Smooth muscle cell (in vitro differentiated cells): Measurements from ENCODE around the gene CDC16. TPM values are rescaled to one million over a fixed set of nuclear protein-coding genes. Genes with fewer than 3 reads are reported as not detected.

Experiments
- DNase-seq: peaks from one replicate; lab custom pipeline; 2025; ENCODE audit not compliant: unreplicated experiment; lab: John Stamatoyannopoulos, UW
- H2AFZ ChIP-seq: fragments of 200-600 bp; sonication (generic); 2 replicates; pipeline ENCODE4 v1.6.0; 2016; ENCODE audit warnings: antibody characterized with exemption, low read depth, mild to moderate bottlenecking
- H3F3A ChIP-seq: fragments of 200-600 bp; sonication (generic); 2 replicates; pipeline ENCODE4 v1.6.0; 2017; ENCODE audit warnings: antibody characterized with exemption, low read depth
- H3K27ac ChIP-seq: fragments of 200-600 bp; sonication (generic); 2 replicates; pipeline ENCODE4 v1.5.1; 2016; ENCODE audit warnings: low read depth, mild to moderate bottlenecking
- H3K27me3 ChIP-seq: fragments of 200-600 bp; sonication (generic); 2 replicates; pipeline ENCODE4 v1.6.1; 2016; ENCODE audit warnings: low read depth, mild to moderate bottlenecking
- H3K36me3 ChIP-seq: fragments of 200-600 bp; sonication (generic); 2 replicates; pipeline ENCODE4 v1.5.1; 2016; ENCODE audit warnings: low read depth
- H3K4me1 ChIP-seq: fragments of 200-600 bp; sonication (generic); 2 replicates; pipeline ENCODE4 v1.5.1; 2016; ENCODE audit warnings: low read depth
- H3K4me2 ChIP-seq: fragments of 200-600 bp; sonication (generic); 2 replicates; pipeline ENCODE4 v1.6.0; 2016; ENCODE audit warnings: mild to moderate bottlenecking
- H3K4me3 ChIP-seq: fragments of 200-600 bp; sonication (generic); 2 replicates; pipeline ENCODE4 v1.5.1; 2016; ENCODE audit warnings: mild to moderate bottlenecking
- H3K79me2 ChIP-seq: fragments of 200-600 bp; sonication (generic); 2 replicates; pipeline ENCODE4 v1.6.0; 2016; ENCODE audit warnings: low read depth, mild to moderate bottlenecking
- H3K9ac ChIP-seq: fragments of 200-600 bp; sonication (generic); 2 replicates; pipeline ENCODE4 v1.6.0; 2016; ENCODE audit warnings: low read depth
- H3K9me3 ChIP-seq: fragments of 200-600 bp; sonication (generic); replicated peaks from 2 replicates; pipeline ENCODE4 v1.5.1; 2016; ENCODE audit warnings: low read depth
- H4K20me1 ChIP-seq: fragments of 200-600 bp; sonication (generic); 2 replicates; pipeline ENCODE4 v1.6.0; 2016; ENCODE audit warnings: low read depth
- CTCF ChIP-seq: fragments of 200-600 bp; sonication (generic); IDR thresholded peaks from 2 replicates; pipeline ENCODE4 v1.5.1; 2017; ENCODE audit warnings: borderline replicate concordance, mild to moderate bottlenecking, antibody characterized with exemption; ENCODE audit not compliant: insufficient read depth, poor library complexity, severe bottlenecking
- WGBS: methylation state at CpG from one replicate; pipeline ENCODE4 v1.1.7; 2016; ENCODE audit warnings: low lambda C conversion rate; 5-methylcytosine and 5-hydroxymethylcytosine counted together
- polyA plus RNA-seq: library from polyadenylated mRNA; unstranded; fragments of >200 nt; fragmentation: Nextera tagmentation; extraction: Ambion mirVana; gene quantifications from 2 replicates; pipeline ENCODE4 v1.2.1, GENCODE V29; 2016
- total RNA-seq: library from RNA; depleted of rRNA; stranded (reverse); fragments of >200 nt; gene quantifications from 2 replicates; pipeline ENCODE4 v1.2.3, GENCODE V29; 2014

The CDC16 gene
- total and polyA plus RNA-seq, 2 experiments from 2014 or later: 31.5 to 43.8 TPM

GRCh38 chr13:114234266-114234644 is 442 bp upstream of the CDC16 start:
- peaks cover 6% of the 10 kb centered on the region for H3F3A ChIP-seq
- H3K4me3 ChIP-seq: peak overlapping the region; percentile 83
- peaks cover 17% of the 10 kb centered on the region for H3K4me1 ChIP-seq
- H4K20me1 ChIP-seq: peaks cover 16% of the 10 kb centered on the region
- TF ChIP-seq CTCF: no peak
- peaks cover 6% of the 10 kb centered on the region for H3K36me3 ChIP-seq
- H2AFZ ChIP-seq: peak overlapping the region; percentile 92
- 64% methylated on average over 4 of the region's 4 CpGs for WGBS
- no peaks in the 10 kb centered on the region for H3K27me3 ChIP-seq
- peak overlapping the region; percentile 89 for H3K4me2 ChIP-seq
- H3K9ac ChIP-seq: no peak overlapping the region
- DNase-seq: no peak
- H3K27ac ChIP-seq: no peak overlapping the region
- H3K9me3 ChIP-seq: no peaks in the 10 kb centered on the region
- H3K79me2 ChIP-seq: peaks cover 24% of the 10 kb centered on the region

- H3K9me3 ChIP-seq: no peaks in the 10 kb centered on the region
- no peak for DNase-seq
- H4K20me1 ChIP-seq: peaks cover 23% of the 10 kb centered on the region
- H3K9ac ChIP-seq: peak overlapping the region; percentile 80
- H3K27me3 ChIP-seq: no peaks in the 10 kb centered on the region
- peak overlapping the region; percentile 83 for H3K4me3 ChIP-seq
- H3F3A ChIP-seq: no peaks in the 10 kb centered on the region
- H3K4me2 ChIP-seq: peak overlapping the region; percentile 89
- H3K27ac ChIP-seq: no peak overlapping the region
- H3K79me2 ChIP-seq: peaks cover 24% of the 10 kb centered on the region
- WGBS: 25% methylated on average over 10 of the region's 10 CpGs
- peak overlapping the region; percentile 92 for H2AFZ ChIP-seq
- peaks cover 8% of the 10 kb centered on the region for H3K4me1 ChIP-seq
- no peak for TF ChIP-seq CTCF
- H3K36me3 ChIP-seq: peaks cover 19% of the 10 kb centered on the region
Observed at GRCh38 chr13:114235697-114236096, 1.0 kb downstream of the CDC16 start.

- TF ChIP-seq CTCF: no peak
- WGBS: 87% methylated on average over 4 of the region's 4 CpGs
Observed at GRCh38 chr13:114236227-114236626, 1.5 kb downstream of the CDC16 start.

GRCh38 chr13:114237415-114238112 is 2.9 kb downstream of the CDC16 start:
- WGBS: 92% methylated on average over 7 of the region's 7 CpGs
- H3K36me3 ChIP-seq: peaks cover 31% of the 10 kb centered on the region

More at GRCh38 chr13:114236227-114236626, 1.5 kb downstream of the CDC16 start:
- H3K27me3 ChIP-seq: no peaks in the 10 kb centered on the region
- no peaks in the 10 kb centered on the region for H3F3A ChIP-seq
- no peak for DNase-seq
- peak overlapping the region; percentile 80 for H3K9ac ChIP-seq
- peaks cover 8% of the 10 kb centered on the region for H3K4me1 ChIP-seq
- peaks cover 28% of the 10 kb centered on the region for H4K20me1 ChIP-seq
- no peaks in the 10 kb centered on the region for H3K9me3 ChIP-seq
- H3K36me3 ChIP-seq: peaks cover 25% of the 10 kb centered on the region
- H2AFZ ChIP-seq: no peak overlapping the region
- peak overlapping the region; percentile 83 for H3K4me3 ChIP-seq
- H3K79me2 ChIP-seq: peaks cover 24% of the 10 kb centered on the region
- peak overlapping the region; percentile 89 for H3K4me2 ChIP-seq
- no peak overlapping the region for H3K27ac ChIP-seq

More at GRCh38 chr13:114237415-114238112, 2.9 kb downstream of the CDC16 start:
- Histone ChIP-seq H3K4me2 (no peak overlapping the region), H3K27me3 (no peaks in the 10 kb centered on the region), H3K4me1 (peaks cover 8% of the 10 kb centered on the region), H3F3A (no peaks in the 10 kb centered on the region), H3K79me2 (peaks cover 24% of the 10 kb centered on the region), H3K9me3 (no peaks in the 10 kb centered on the region), H3K27ac (no peak overlapping the region), H2AFZ (no peak overlapping the region), H3K9ac (no peak overlapping the region), H4K20me1 (peaks cover 33% of the 10 kb centered on the region), H3K4me3 (no peak overlapping the region)
- no peak for DNase-seq
- no peak for TF ChIP-seq CTCF
